HCT116 (cell line): ENCODE results near the gene ARMH3. TPM values are rescaled to one million over a fixed set of nuclear protein-coding genes. Genes with fewer than 3 reads are reported as not detected.

Experiments
- ATAC-seq: fragments of 200-7000 bp; cut with Tn5 transposase; 2 replicates; pipeline ENCODE4 v1.9.1; 2020; ENCODE audit warnings: mild to moderate bottlenecking, moderate library complexity
- BruUV-seq: library from RNA; stranded (reverse); fragments of 400-500 nt; replicated peaks from 2 replicates; lab custom pipeline; 2021; lab: Mats Ljungman, UMichigan
- CTCF ChIA-PET: fragments of 300-600 bp; sonication (Branson Sonifier 250); formaldehyde crosslinking; loops from one replicate; lab custom pipeline; 2021; ENCODE audit warnings: antibody characterized with exemption; lab: Charles Lee
- POLR2A ChIA-PET: fragments of 300-600, 350-600 bp; sonication (Branson Sonifier 250); formaldehyde crosslinking; loops from one replicate; lab custom pipeline; 2021; ENCODE audit warnings: antibody characterized with exemption; lab: Charles Lee
- RAD21 ChIA-PET, 2 experiments: fragments of 300-600 bp; sonication (Branson Sonifier 250); formaldehyde crosslinking; loops; one replicate each; lab custom pipeline; 2023; ENCODE audit warnings: low total read pairs in 2 of 2; ENCODE audit not compliant: uncharacterized antibody in 2 of 2, unreplicated experiment in 2 of 2, low non-redundant PET in 1 of 2; lab: Charles Lee
- DNase-seq: peaks from one replicate; pipeline ENCODE4 v3.0.0-alpha.2; 2010; ENCODE audit warnings: low read depth, low spot score
- H2AFZ ChIP-seq: fragments of 200-600 bp; shearing (Covaris generic), sonication (generic); 2 replicates; pipeline ENCODE4 v1.6.1; 2017; ENCODE audit warnings: low read depth, mixed run types, mixed read lengths, antibody characterized with exemption, low read length; ENCODE audit not compliant: poor library complexity, severe bottlenecking
- H3K27ac ChIP-seq: 2 replicates; pipeline ENCODE4 v1.5.1; 2012; ENCODE audit warnings: low read depth, low read length
- H3K27me3 ChIP-seq: fragments of 200-600 bp; sonication (generic); 2 replicates; pipeline ENCODE4 v1.6.1; 2016; ENCODE audit warnings: mixed run types, low read length, mixed read lengths; ENCODE audit not compliant: insufficient read depth
- H3K36me3 ChIP-seq, 2 experiments: fragments of 200-500 bp in 1 of 2; fragments of 200-600 bp in 1 of 2; sonication (Bioruptor generic) in 1 of 2; sonication (generic) in 1 of 2; 2 replicates each; pipeline versions ENCODE4 v1.5.1 to v1.6.1; 2014 to 2016; ENCODE audit warnings: low read length in 2 of 2, inconsistent platforms in 1 of 2, mixed read lengths in 1 of 2, mixed run types in 1 of 2; ENCODE audit not compliant: insufficient read depth in 2 of 2, control insufficient read depth in 1 of 2
- H3K4me1 ChIP-seq, 2 experiments: fragments of 200-600 bp in 1 of 2; sonication (generic) in 1 of 2; 2 replicates each; pipeline versions ENCODE4 v1.5.1 to v1.6.1; 2012 to 2017; ENCODE audit warnings: low read length in 2 of 2, inconsistent platforms in 1 of 2, mild to moderate bottlenecking in 1 of 2, mixed read lengths in 1 of 2, mixed run types in 1 of 2, moderate library complexity in 1 of 2; ENCODE audit not compliant: insufficient read depth in 2 of 2, control insufficient read depth in 1 of 2
- H3K4me2 ChIP-seq: fragments of 200-600 bp; sonication (generic); 2 replicates; pipeline ENCODE4 v1.6.1; 2017; ENCODE audit warnings: mixed run types, low read length, mixed read lengths
- H3K4me3 ChIP-seq, 2 experiments: fragments of 200-600 bp in 1 of 2; sonication (generic) in 1 of 2; replicated peaks in 1 of 2; 2 replicates each; pipeline ENCODE4 v1.5.1; 2011 to 2016; ENCODE audit warnings: low read length in 2 of 2, control low read depth in 1 of 2, low read depth in 1 of 2, mild to moderate bottlenecking in 1 of 2, mixed read lengths in 1 of 2, mixed run types in 1 of 2
- H3K79me2 ChIP-seq: fragments of 200-600 bp; sonication (generic); 2 replicates; pipeline ENCODE4 v1.6.1; 2017; ENCODE audit warnings: mild to moderate bottlenecking, mixed run types, low read length, moderate library complexity, mixed read lengths; ENCODE audit not compliant: insufficient read depth
- H3K9ac ChIP-seq: fragments of 200-600 bp; sonication (generic); 2 replicates; pipeline ENCODE4 v1.6.1; 2016; ENCODE audit warnings: low read length, mixed read lengths
- H3K9me2 ChIP-seq: fragments of 200-600 bp; sonication (generic), shearing (Covaris generic); 2 replicates; pipeline ENCODE4 v1.6.1; 2017; ENCODE audit warnings: mixed run types, mild to moderate bottlenecking, moderate library complexity; ENCODE audit not compliant: insufficient read depth
- H3K9me3 ChIP-seq, 2 experiments: fragments of 200-500 bp in 1 of 2; fragments of 200-600 bp in 1 of 2; sonication (Bioruptor generic) in 1 of 2; sonication (generic) in 1 of 2; 2 replicates each; pipeline ENCODE4 v1.6.1; 2014 to 2017; ENCODE audit warnings: low read length in 2 of 2, mixed read lengths in 2 of 2, inconsistent platforms in 1 of 2, low read depth in 1 of 2, mild to moderate bottlenecking in 1 of 2, mixed run types in 1 of 2, moderate library complexity in 1 of 2; ENCODE audit not compliant: control insufficient read depth in 1 of 2, insufficient read depth in 1 of 2
- H4K20me1 ChIP-seq: fragments of 200-600 bp; sonication (generic), shearing (Covaris generic); 2 replicates; pipeline ENCODE4 v1.6.1; 2017; ENCODE audit warnings: mixed run types, mild to moderate bottlenecking, moderate library complexity; ENCODE audit not compliant: insufficient read depth
- EZH2 ChIP-seq: fragments of 200-600 bp; sonication (generic); IDR thresholded peaks from 2 replicates; pipeline ENCODE4 v1.6.1; 2017; ENCODE audit warnings: antibody characterized with exemption, mixed run types
- FOSL1 ChIP-seq: IDR thresholded peaks from 2 replicates; pipeline ENCODE4 v1.6.1; 2012; ENCODE audit warnings: low read depth
- JUND ChIP-seq: IDR thresholded peaks from 2 replicates; pipeline ENCODE4 v1.6.1; 2012
- POLR2A ChIP-seq: IDR thresholded peaks from 2 replicates; pipeline ENCODE4 v1.7.0; 2011; ENCODE audit warnings: borderline replicate concordance; ENCODE audit not compliant: insufficient read depth, insufficient read length; ENCODE audit errors: extremely low read depth
- POLR2AphosphoS5 ChIP-seq: IDR thresholded peaks from 2 replicates; pipeline ENCODE4 v1.6.1; 2011; ENCODE audit warnings: mild to moderate bottlenecking, low read depth, low read length, moderate library complexity
- TCF7L2 ChIP-seq: IDR thresholded peaks from 2 replicates; pipeline ENCODE4 v1.7.0; 2011; ENCODE audit warnings: borderline replicate concordance, inconsistent platforms; ENCODE audit not compliant: insufficient read depth, insufficient read length; ENCODE audit errors: extremely low read depth
- YY1 ChIP-seq: IDR thresholded peaks from 2 replicates; pipeline ENCODE4 v1.6.1; 2011; ENCODE audit warnings: low read length, low read depth, moderate library complexity, mild to moderate bottlenecking; ENCODE audit not compliant: insufficient replicate concordance; ENCODE audit errors: extremely low read depth
- ZFX ChIP-seq: fragments of 450-650 bp; IDR thresholded peaks from 2 replicates; pipeline ENCODE4 v1.6.1; 2017
- ZNF274 ChIP-seq: fragments of 200-500 bp; sonication (Bioruptor generic); IDR thresholded peaks from 2 replicates; pipeline ENCODE4 v1.6.1; 2014; ENCODE audit warnings: mild to moderate bottlenecking, low read depth, low read length, inconsistent platforms
- intact Hi-C: fragments of 100-400 bp; cut with micrococcal nuclease; formaldehyde crosslinking; loops from 2 replicates; pipeline ENCODE4 v1.10.0; 2022
- total RNA-seq: library from RNA; stranded (reverse); gene quantifications from one replicate; pipeline ENCODE4 v1.2.1, GENCODE V29; 2021; ENCODE audit not compliant: unreplicated experiment
- TF ChIP-seq, protein P1 (sequence below): IDR thresholded peaks from 2 replicates; pipeline ENCODE4 v1.6.1; 2012

Gene ARMH3
- total RNA-seq, 1 experiment from 2014 or later = 30.4 TPM

- Histone ChIP-seq H3K36me3 (peaks cover 21 to 28% of the 10 kb centered on the region in 2 experiments; a peak in 3 of 4 replicates), H3K79me2 (no peaks in the 10 kb centered on the region), H3K27me3 (no peaks in the 10 kb centered on the region), H3K4me2 (no peak overlapping the region), H2AFZ (no peak overlapping the region), H4K20me1 (no peaks in the 10 kb centered on the region), H3K27ac (no peak overlapping the region), H3K9ac (no peak overlapping the region), H3K4me3 (no peak overlapping the region), H3K4me1 (no peaks in the 10 kb centered on the region), H3K9me3 (no peaks in the 10 kb centered on the region), H3K9me2 (no peaks in the 10 kb centered on the region)
- BruUV-seq = no TSS peak
- TF ChIP-seq ZFX (no peak), POLR2AphosphoS5 (no peak), JUND (no peak)
- TF ChIP-seq, protein P1, sequence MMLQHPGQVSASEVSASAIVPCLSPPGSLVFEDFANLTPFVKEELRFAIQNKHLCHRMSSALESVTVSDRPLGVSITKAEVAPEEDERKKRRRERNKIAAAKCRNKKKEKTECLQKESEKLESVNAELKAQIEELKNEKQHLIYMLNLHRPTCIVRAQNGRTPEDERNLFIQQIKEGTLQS = no peak
- no peak for ATAC-seq
- ChIA-PET RAD21 (no interaction called here), CTCF (no interaction called here), POLR2A (no interaction called here)
- DNase-seq = no peak
- intact Hi-C loops = no loop called here
Observed at GRCh38 chr10:102024799-102025198, 31.2 kb downstream of the ARMH3 start.

GRCh38 chr10:102020938-102021337 lies 35.0 kb downstream of the ARMH3 start:
- ChIA-PET RAD21 (no interaction called here), CTCF (interaction anchor here (0.6 kb wide), 1 partner anchor 180 kb away, joined by 3 read pairs; no protein-coding TSS in a partner anchor), POLR2A (no interaction called here)
- intact Hi-C loops = no loop called here
- H3K4me2 ChIP-seq = no peak overlapping the region
- no peaks in the 10 kb centered on the region for H3K79me2 ChIP-seq
- no peaks in the 10 kb centered on the region for H3K4me1 ChIP-seq
- H3K27ac ChIP-seq = no peak overlapping the region
- H4K20me1 ChIP-seq = no peaks in the 10 kb centered on the region
- no peaks in the 10 kb centered on the region for H3K27me3 ChIP-seq
- peaks cover 18 to 23% of the 10 kb centered on the region in 2 experiments for H3K36me3 ChIP-seq
- H3K9me3 ChIP-seq = no peaks in the 10 kb centered on the region
- H3K9me2 ChIP-seq = no peaks in the 10 kb centered on the region
- DNase-seq (no peak), ATAC-seq (no peak)
- no peak overlapping the region for H2AFZ ChIP-seq
- no TSS peak for BruUV-seq
- no peak overlapping the region for H3K4me3 ChIP-seq
- no peak overlapping the region for H3K9ac ChIP-seq
- no peak for TF ChIP-seq TCF7L2
- TF ChIP-seq YY1 = no peak
- TF ChIP-seq ZNF274 = no peak
- no peak for TF ChIP-seq EZH2
- no peak for TF ChIP-seq POLR2A
- no peak for TF ChIP-seq FOSL1
